Measurements from ENCODE around the gene LZTR1. TPM values are rescaled to one million over a fixed set of nuclear protein-coding genes. Genes with fewer than 3 reads are reported as not detected.
A peak's percentile ranks its signal among the peaks of the same experiment; 100 is the strongest.

Gene LZTR1
- polyA plus RNA-seq, 6 donors from 2014 or later: 3.6 to 15.0 (median 9.3) TPM

DNA sequence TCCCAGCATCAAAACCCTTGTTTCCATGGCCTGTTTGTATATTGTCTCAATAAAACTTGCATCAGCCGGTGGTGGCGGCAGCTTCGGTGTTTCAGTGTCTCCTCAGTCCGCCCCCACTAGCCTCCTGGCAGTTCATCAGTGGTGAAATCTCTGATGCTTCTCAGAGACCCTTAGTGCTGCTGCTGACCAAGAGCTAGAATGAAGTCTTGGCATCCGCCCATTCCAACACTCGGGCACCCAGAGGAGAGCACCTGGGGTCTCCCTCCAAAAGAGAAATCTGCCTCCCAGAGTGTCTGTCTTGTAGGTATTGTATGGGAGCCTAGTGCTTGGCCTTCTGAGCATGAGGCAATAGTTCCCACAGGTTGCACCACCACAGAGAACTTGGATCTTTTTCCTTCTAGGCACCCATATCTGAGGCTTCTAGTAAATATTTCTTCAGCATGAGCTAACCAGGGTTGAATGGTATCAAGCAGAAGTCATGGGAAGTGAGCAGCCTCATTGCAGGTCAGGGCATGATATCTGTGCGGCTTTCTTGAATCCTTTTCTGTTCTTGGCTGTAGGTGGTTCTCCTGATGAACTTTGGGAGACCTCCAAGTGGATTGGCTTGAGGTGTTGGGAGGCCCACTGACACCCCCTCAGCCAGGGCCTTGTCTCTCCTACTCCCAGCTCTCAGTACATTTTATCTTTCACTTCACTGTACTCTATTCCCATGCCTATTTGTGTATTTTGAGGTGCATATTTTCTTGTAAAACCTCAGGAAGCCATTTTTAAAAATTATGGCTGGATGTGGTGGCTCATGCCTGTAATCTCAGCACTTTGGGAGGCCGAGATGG is 28.2 kb upstream of the LZTR1 start:
- Mint-ChIP-seq H3K36me3 (peaks cover 5 to 14% of the 10 kb centered on the region in 2 donors), H3K4me1 (peaks cover 6 to 22% (median 21%) of the 10 kb centered on the region in 3 donors), H3K27me3 (peaks cover 0 to 12% (median 9%) of the 10 kb centered on the region in 3 donors), H3K9me3 (peaks cover 0 to 2% (median 0%) of the 10 kb centered on the region in 7 donors), H3K4me3 (no peak overlapping the region), H3K27ac (peak overlapping the region in 2 of 6 donors; percentile 9 to 38)
- ATAC-seq (ENCODE audit: low read depth in 2 of 2) (no peak), DNase-seq (no peak)

GRCh38 chr22:20955548-20955947 is 26.5 kb upstream of the LZTR1 start:
- DNase-seq: no peak
- peaks cover 0 to 6% of the 10 kb centered on the region in 2 donors for H3K36me3 Mint-ChIP-seq

GRCh38 chr22:20956258-20957101 is 25.6 kb upstream of the LZTR1 start:
- H3K9me3 Mint-ChIP-seq: peaks cover 0 to 2% (median 0%) of the 10 kb centered on the region in 7 donors
- peak overlapping the region in 1 of 6 donors; percentile 37 for H3K27ac Mint-ChIP-seq
- peaks cover 0 to 6% of the 10 kb centered on the region in 2 donors for H3K36me3 Mint-ChIP-seq
- H3K27me3 Mint-ChIP-seq: peaks cover 4 to 22% (median 21%) of the 10 kb centered on the region in 3 donors
- H3K4me3 Mint-ChIP-seq: peak overlapping the region; percentile 74 to 87 (median 80)
- ATAC-seq (ENCODE audit: low read depth in 2 of 2) (no peak), DNase-seq (no peak)
- H3K4me1 Mint-ChIP-seq: peaks cover 6 to 22% (median 21%) of the 10 kb centered on the region in 3 donors

More at GRCh38 chr22:20955548-20955947, 26.5 kb upstream of the LZTR1 start:
- Mint-ChIP-seq H3K4me1 (peaks cover 6 to 22% (median 21%) of the 10 kb centered on the region in 3 donors), H3K27ac (peak overlapping the region in 1 of 6 donors; percentile 54), H3K4me3 (peak overlapping the region in 2 of 8 donors; percentile 20 to 52), H3K9me3 (peaks cover 0 to 2% (median 0%) of the 10 kb centered on the region in 7 donors), H3K27me3 (peaks cover 2 to 19% (median 16%) of the 10 kb centered on the region in 3 donors)
- ATAC-seq (ENCODE audit: low read depth in 2 of 2): no peak

DNA sequence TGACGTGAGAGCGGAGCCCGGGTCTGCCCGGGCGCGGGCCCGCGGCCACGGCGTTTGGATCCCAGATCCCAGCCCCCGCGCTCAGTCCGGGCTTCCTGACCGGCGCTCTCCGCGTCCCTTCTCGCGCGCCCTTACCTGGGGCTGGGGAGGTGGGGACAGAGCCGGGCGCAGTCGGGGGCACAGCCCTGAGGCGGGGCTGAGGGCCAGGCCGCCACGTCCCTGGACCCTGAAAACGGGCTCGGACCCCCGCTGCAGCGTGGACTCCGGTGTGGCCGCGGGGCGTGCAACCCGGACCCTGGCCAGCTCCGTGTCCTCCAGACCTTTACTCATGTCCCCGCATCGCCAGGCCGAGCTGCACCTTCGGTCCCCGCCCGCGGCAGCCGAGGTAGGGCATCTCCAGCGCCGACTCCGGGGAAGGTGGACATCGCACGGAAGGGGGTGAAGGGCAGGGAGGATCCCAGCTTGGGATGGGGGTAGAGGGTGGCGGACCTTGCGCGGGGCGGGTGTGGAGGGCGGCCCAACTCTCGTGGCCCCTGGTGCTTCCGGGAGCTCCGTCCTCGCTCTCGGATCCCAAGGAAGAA is 24.9 kb upstream of the LZTR1 start:
- Mint-ChIP-seq H3K36me3 (peaks cover 0 to 6% of the 10 kb centered on the region in 2 donors), H3K27me3 (peaks cover 8 to 22% (median 21%) of the 10 kb centered on the region in 3 donors), H3K4me3 (peak overlapping the region; percentile 74 to 93 (median 84)), H3K9me3 (peaks cover 0 to 2% (median 0%) of the 10 kb centered on the region in 7 donors), H3K27ac (peak overlapping the region in 1 of 6 donors; percentile 37), H3K4me1 (peaks cover 6 to 28% (median 27%) of the 10 kb centered on the region in 3 donors)
- peak; percentile 15 to 31 for ATAC-seq (ENCODE audit: low read depth in 2 of 2)
- no peak for DNase-seq

DNA sequence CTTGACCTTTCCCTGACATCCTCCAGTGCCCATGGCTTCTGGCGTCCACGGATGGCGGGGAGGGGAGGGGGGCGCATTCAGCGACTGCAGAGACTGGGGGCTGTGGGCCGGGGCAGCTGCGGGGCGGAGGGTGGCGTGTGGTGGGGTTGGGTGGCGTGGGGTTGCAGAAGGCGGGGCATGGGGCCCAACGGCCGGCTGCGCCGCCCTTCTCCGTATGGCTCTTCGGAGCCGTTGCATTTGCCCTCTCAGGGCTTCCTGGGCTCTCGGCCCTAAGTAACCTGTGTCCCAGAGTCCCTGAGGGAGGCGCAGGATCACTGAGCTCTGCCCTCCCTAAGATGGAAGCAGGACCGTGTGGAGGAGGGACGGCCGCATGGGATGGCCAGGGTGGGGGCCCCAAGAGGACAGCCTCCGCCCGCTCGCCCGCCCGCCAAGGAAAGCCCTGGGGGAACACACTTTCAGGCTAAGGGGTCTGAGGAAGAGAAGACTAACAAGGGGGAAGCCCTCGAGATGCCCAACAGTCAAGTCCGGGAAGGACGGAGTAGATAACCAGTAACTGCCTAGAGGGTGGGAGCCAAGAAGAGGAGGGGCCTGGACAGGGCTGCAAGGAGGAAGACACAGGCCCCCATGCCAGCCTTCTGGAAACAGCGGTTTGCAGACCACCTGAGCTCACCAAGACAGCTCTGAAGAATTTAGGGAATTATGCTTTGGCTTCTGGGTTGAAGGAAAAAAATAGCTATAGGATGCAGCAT is 24.2 kb upstream of the LZTR1 start:
- ATAC-seq (ENCODE audit: low read depth in 2 of 2) (peak; percentile 41 to 46), DNase-seq (no peak)
- Mint-ChIP-seq H3K4me3 (peak overlapping the region; percentile 74 to 93 (median 83)), H3K27ac (peak overlapping the region in 1 of 6 donors; percentile 56), H3K36me3 (no peaks in the 10 kb centered on the region), H3K27me3 (peaks cover 8 to 24% (median 21%) of the 10 kb centered on the region in 3 donors), H3K4me1 (peaks cover 6 to 30% (median 22%) of the 10 kb centered on the region in 3 donors), H3K9me3 (peaks cover 0 to 2% (median 0%) of the 10 kb centered on the region in 7 donors)

DNA sequence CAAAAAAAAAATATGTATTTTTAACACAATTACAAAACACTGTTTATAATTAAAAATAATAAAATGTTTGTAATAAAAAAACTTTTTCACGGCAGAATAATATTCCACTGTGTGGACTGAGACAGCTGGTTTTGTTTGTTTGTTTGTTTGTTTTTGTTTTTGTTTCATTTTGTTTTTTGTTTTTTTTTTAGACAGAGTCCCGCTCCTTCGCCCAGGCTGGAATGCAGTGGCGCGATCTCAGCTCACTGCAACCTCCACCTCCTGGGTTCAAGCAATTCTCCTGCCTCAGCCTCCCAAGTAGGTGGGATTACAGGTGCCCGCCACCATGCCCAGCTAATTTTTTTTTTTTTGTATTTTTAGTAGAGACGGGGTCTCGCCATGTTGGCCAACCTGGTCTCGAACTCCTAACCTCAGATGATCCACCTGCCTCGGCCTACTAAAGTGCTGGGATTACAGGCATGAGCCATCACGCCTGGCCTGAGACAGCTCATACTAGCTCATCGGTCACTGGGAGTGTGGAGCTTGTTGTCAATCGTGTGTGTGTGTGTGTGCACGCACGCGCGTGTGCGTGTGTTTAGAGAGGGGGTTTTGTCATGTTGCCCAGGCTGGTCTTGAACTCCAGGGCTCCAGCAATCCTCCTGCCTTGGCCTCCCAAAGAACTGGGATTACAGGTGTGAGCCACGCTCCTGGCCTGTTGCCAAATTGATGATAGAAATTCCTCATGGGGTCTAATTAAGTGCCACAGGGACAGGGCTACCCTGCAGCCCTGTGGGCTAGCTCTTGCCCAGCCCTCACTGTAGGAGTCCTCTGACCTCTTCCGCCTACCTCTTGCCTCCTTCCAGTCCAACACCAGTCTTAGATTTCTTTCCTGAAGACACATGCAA is 22.3 kb upstream of the LZTR1 start:
- Mint-ChIP-seq H3K27me3 (peaks cover 8 to 34% (median 21%) of the 10 kb centered on the region in 3 donors), H3K9me3 (peaks cover 0 to 2% (median 0%) of the 10 kb centered on the region in 7 donors), H3K4me1 (peaks cover 15 to 43% (median 35%) of the 10 kb centered on the region in 3 donors), H3K36me3 (no peaks in the 10 kb centered on the region), H3K27ac (peak overlapping the region in 1 of 6 donors; percentile 53), H3K4me3 (peak overlapping the region in 2 of 8 donors; percentile 19 to 66)
- no peak for ATAC-seq (ENCODE audit: low read depth in 2 of 2)
- no peak for DNase-seq

DNA sequence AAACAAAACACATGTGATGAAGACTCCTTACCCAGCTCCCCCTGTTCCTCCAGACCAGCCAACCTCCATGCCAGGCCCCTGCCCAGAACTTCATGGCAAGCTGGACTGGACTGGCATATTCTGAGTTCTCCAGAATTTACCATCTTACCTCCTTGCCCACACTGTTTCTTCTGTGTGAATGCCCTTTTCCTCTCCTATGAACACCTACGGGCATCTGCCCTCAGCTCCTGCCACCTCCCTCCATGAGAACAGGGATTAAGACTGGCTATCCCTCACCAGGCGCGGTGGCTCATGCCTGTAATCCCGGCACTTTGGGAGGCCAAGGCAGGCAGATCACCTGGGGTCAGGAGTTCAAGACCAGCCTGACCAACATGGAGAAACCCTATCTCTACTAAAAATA is 21.5 kb upstream of the LZTR1 start:
- H3K9me3 Mint-ChIP-seq: peaks cover 0 to 2% (median 0%) of the 10 kb centered on the region in 7 donors
- ATAC-seq (ENCODE audit: low read depth in 2 of 2) (no peak), DNase-seq (no peak)
- H3K4me3 Mint-ChIP-seq: peak overlapping the region in 1 of 8 donors; percentile 66
- peaks cover 18 to 48% (median 36%) of the 10 kb centered on the region in 3 donors for H3K4me1 Mint-ChIP-seq
- no peaks in the 10 kb centered on the region for H3K36me3 Mint-ChIP-seq
- peaks cover 8 to 34% (median 21%) of the 10 kb centered on the region in 3 donors for H3K27me3 Mint-ChIP-seq
- H3K27ac Mint-ChIP-seq: no peak overlapping the region

- Mint-ChIP-seq H3K9me3 (peaks cover 0 to 2% (median 0%) of the 10 kb centered on the region in 7 donors), H3K4me3 (no peak overlapping the region), H3K4me1 (peaks cover 23 to 47% (median 39%) of the 10 kb centered on the region in 3 donors), H3K36me3 (no peaks in the 10 kb centered on the region), H3K27ac (no peak overlapping the region), H3K27me3 (peaks cover 8 to 34% (median 21%) of the 10 kb centered on the region in 3 donors)
- no peak for DNase-seq
- ATAC-seq (ENCODE audit: low read depth in 2 of 2): no peak
These were observed 19.6 kb upstream of the LZTR1 start for GRCh38 chr22:20962491-20962945.

GRCh38 chr22:20963201-20964052 is 18.7 kb upstream of the LZTR1 start:
- no peaks in the 10 kb centered on the region for H3K9me3 Mint-ChIP-seq
- peak overlapping the region in 6 of 8 donors; percentile 15 to 84 (median 50) for H3K4me3 Mint-ChIP-seq
- DNase-seq: no peak
- peaks cover 8 to 26% (median 12%) of the 10 kb centered on the region in 3 donors for H3K27me3 Mint-ChIP-seq
- no peak overlapping the region for H3K27ac Mint-ChIP-seq
- no peaks in the 10 kb centered on the region for H3K36me3 Mint-ChIP-seq
- ATAC-seq (ENCODE audit: low read depth in 2 of 2): no peak
- peaks cover 24 to 47% (median 39%) of the 10 kb centered on the region in 3 donors for H3K4me1 Mint-ChIP-seq

GRCh38 chr22:20964090-20964798 is 17.9 kb upstream of the LZTR1 start:
- DNase-seq (no peak), ATAC-seq (ENCODE audit: low read depth in 2 of 2) (no peak)
- Mint-ChIP-seq H3K27me3 (peaks cover 8 to 22% (median 11%) of the 10 kb centered on the region in 3 donors), H3K4me3 (peak overlapping the region; percentile 77 to 88 (median 84)), H3K4me1 (peaks cover 29 to 52% (median 45%) of the 10 kb centered on the region in 3 donors), H3K9me3 (no peaks in the 10 kb centered on the region), H3K27ac (peak overlapping the region in 5 of 6 donors; percentile 58 to 73 (median 62)), H3K36me3 (no peaks in the 10 kb centered on the region)

Data from naive B cell (primary cell).